SK-N-SH (cell line): Measurements from ENCODE around the gene IQSEC2. TPM values are rescaled to one million over a fixed set of nuclear protein-coding genes. Genes with fewer than 3 reads are reported as not detected.
A peak's percentile ranks its signal among the peaks of the same experiment; 100 is the strongest.

Experiments
- CTCF ChIA-PET: fragments of 300-600, 350-600 bp; formaldehyde crosslinking; extraction: SDS; loops from one replicate; lab custom pipeline; 2021; lab: Yijun Ruan, JAX
- POLR2A ChIA-PET: fragments of 350-600 bp; sonication (Branson Sonifier 250); formaldehyde crosslinking; extraction: SDS; loops from one replicate; lab custom pipeline; 2020; ENCODE audit warnings: antibody characterized with exemption, inconsistent platforms; lab: Yijun Ruan, JAX
- DNase-seq: peaks from one replicate; pipeline ENCODE4 v3.0.0; 2012
- H2AFZ ChIP-seq: fragments of 200-600 bp; sonication (generic); 2 replicates; pipeline ENCODE4 v1.8.1; 2016; ENCODE audit warnings: antibody characterized with exemption, mild to moderate bottlenecking, low read depth
- H3F3A ChIP-seq: fragments of 200-600 bp; sonication (generic); replicated peaks from 2 replicates; pipeline ENCODE3; 2016; ENCODE audit warnings: antibody characterized with exemption, mild to moderate bottlenecking; ENCODE audit not compliant: insufficient read depth
- H3K27ac ChIP-seq, 2 experiments: fragments of 200-500 bp in 1 of 2; fragments of 200-600 bp in 1 of 2; sonication (Bioruptor generic) in 1 of 2; sonication (generic), shearing (Covaris generic) in 1 of 2; 2 replicates each; pipeline versions ENCODE4 v1.5.1 to v1.6.1; 2014 to 2016; ENCODE audit warnings: low read depth in 2 of 2, inconsistent platforms in 1 of 2, low read length in 1 of 2, mild to moderate bottlenecking in 1 of 2, mixed read lengths in 1 of 2
- H3K27me3 ChIP-seq: fragments of 200-600 bp; sonication (generic), shearing (Covaris generic); 2 replicates; pipeline ENCODE4 v1.6.1; 2016; ENCODE audit warnings: mixed run types; ENCODE audit not compliant: insufficient read depth
- H3K36me3 ChIP-seq, 2 experiments: fragments of 200-500 bp in 1 of 2; fragments of 200-600 bp in 1 of 2; sonication (Bioruptor generic) in 1 of 2; sonication (generic) in 1 of 2; replicated peaks in 1 of 2; 2 replicates each; pipeline versions ENCODE3 to v1.5.1; 2014 to 2016; ENCODE audit warnings: low read length in 1 of 2, mild to moderate bottlenecking in 1 of 2; ENCODE audit not compliant: insufficient read depth in 2 of 2, control insufficient read depth in 1 of 2
- H3K4me1 ChIP-seq, 2 experiments: fragments of 200-500 bp in 1 of 2; fragments of 200-600 bp in 1 of 2; sonication (Bioruptor generic) in 1 of 2; sonication (generic), shearing (Covaris generic) in 1 of 2; 2 replicates each; pipeline versions ENCODE4 v1.5.1 to v1.6.1; 2014 to 2016; ENCODE audit warnings: low read depth in 1 of 2, low read length in 1 of 2, mixed run types in 1 of 2; ENCODE audit not compliant: insufficient read depth in 2 of 2, control insufficient read depth in 1 of 2
- H3K4me2 ChIP-seq: fragments of 200-600 bp; sonication (generic), shearing (Covaris generic); 2 replicates; pipeline ENCODE4 v1.6.1; 2017; ENCODE audit warnings: mixed run types
- H3K4me3 ChIP-seq, 2 experiments: fragments of 200-500 bp in 1 of 2; fragments of 200-600 bp in 1 of 2; sonication (Bioruptor generic) in 1 of 2; sonication (generic), shearing (Covaris generic) in 1 of 2; 2 replicates each; pipeline versions ENCODE4 v1.5.1 to v1.8.1; 2014 to 2016; ENCODE audit warnings: low read depth in 2 of 2, inconsistent platforms in 1 of 2, low read length in 1 of 2, mild to moderate bottlenecking in 1 of 2, mixed read lengths in 1 of 2, moderate library complexity in 1 of 2
- H3K79me2 ChIP-seq: fragments of 200-600 bp; sonication (generic); 2 replicates; pipeline ENCODE4 v1.8.1; 2017; ENCODE audit warnings: mild to moderate bottlenecking; ENCODE audit not compliant: insufficient read depth
- H3K9ac ChIP-seq: fragments of 200-600 bp; sonication (generic); 2 replicates; pipeline ENCODE4 v1.6.1; 2017; ENCODE audit warnings: mixed run types
- H3K9me2 ChIP-seq: fragments of 200-600 bp; sonication (generic); 2 replicates; pipeline ENCODE4 v1.6.1; 2017; ENCODE audit warnings: mixed run types
- H3K9me3 ChIP-seq: fragments of 200-600 bp; sonication (generic); 2 replicates; pipeline ENCODE4 v1.6.1; 2017; ENCODE audit warnings: mixed run types, mild to moderate bottlenecking, moderate library complexity
- H4K20me1 ChIP-seq: fragments of 200-600 bp; sonication (generic); 2 replicates; pipeline ENCODE4 v1.6.1; 2017; ENCODE audit warnings: mild to moderate bottlenecking, mixed run types; ENCODE audit not compliant: insufficient read depth
- FOSL2 ChIP-seq: IDR thresholded peaks from 2 replicates; pipeline ENCODE4 v1.4.0; 2012; ENCODE audit warnings: low read depth, mild to moderate bottlenecking, moderate library complexity, borderline replicate concordance
- FOXM1 ChIP-seq: IDR thresholded peaks from 2 replicates; pipeline ENCODE4 v1.4.0; 2012; ENCODE audit warnings: low read depth, mild to moderate bottlenecking
- GATA2 ChIP-seq: sonication (generic); formaldehyde crosslinking; IDR thresholded peaks from 2 replicates; pipeline ENCODE4 v1.5.0; 2020; ENCODE audit warnings: mild to moderate bottlenecking, missing genetic modification reagents
- POLR2AphosphoS5 ChIP-seq: IDR thresholded peaks from 2 replicates; pipeline ENCODE4 v1.6.1; 2012; ENCODE audit warnings: low read depth, low read length
- RAD21 ChIP-seq: IDR thresholded peaks from 2 replicates; pipeline ENCODE4 v1.6.1; 2012; ENCODE audit warnings: mild to moderate bottlenecking, low read length
- SIN3A ChIP-seq: IDR thresholded peaks from 2 replicates; pipeline ENCODE4 v1.6.1; 2012; ENCODE audit warnings: low read depth, mild to moderate bottlenecking, low read length, moderate library complexity, borderline replicate concordance
- USF2 ChIP-seq: fragments of 150-350 bp; IDR thresholded peaks from 2 replicates; pipeline ENCODE4 v1.6.1; 2017; ENCODE audit warnings: antibody characterized with exemption, low read length, low read depth, borderline replicate concordance
- ZBTB33 ChIP-seq: IDR thresholded peaks from 2 replicates; pipeline ENCODE4 v1.4.0; 2012; ENCODE audit warnings: low read depth, borderline replicate concordance
- WGBS: methylation state at CpG from one replicate; pipeline ENCODE4 v1.1.6; 2017; ENCODE audit warnings: low lambda C conversion rate; 5-methylcytosine and 5-hydroxymethylcytosine counted together
- polyA plus RNA-seq, 3 experiments: library from polyadenylated mRNA; depleted of rRNA; stranded (reverse); fragments of >200 nt; gene quantifications; 2 replicates each; pipeline ENCODE4 v1.2.3, GENCODE V29; 2012
- TF ChIP-seq, protein P1 (sequence below): fragments of 150-350 bp; IDR thresholded peaks from 2 replicates; pipeline ENCODE4 v1.6.1; 2016; ENCODE audit warnings: mild to moderate bottlenecking, low read depth, low read length
- TF ChIP-seq, protein P2 (sequence below): IDR thresholded peaks from 2 replicates; pipeline ENCODE4 v1.6.1; 2012; ENCODE audit warnings: mild to moderate bottlenecking, low read depth, low read length, moderate library complexity
- TF ChIP-seq, protein P3 (sequence below): IDR thresholded peaks from 2 replicates; pipeline ENCODE4 v1.4.0; 2012; ENCODE audit warnings: low read depth

IQSEC2 gene
- polyA plus RNA-seq, 1 of the 3 experiments (the other 2 are of a cell fraction): 24.7 TPM

- no peak for DNase-seq
- 0 out of 2 replicates have a peak, but pooled peaks cover 3% of the 10 kb centered on the region for H3K79me2 ChIP-seq
- ChIA-PET POLR2A (no interaction called here), CTCF (interaction anchor here (0.7 to 6.6 kb wide), 16 partner anchors 10 to 1877 kb away, joined by 3 to 60 read pairs (median 10); partner anchors contain the start of genes RIBC1 and SMC1A)
- H3K9ac ChIP-seq: no peak overlapping the region
- H3K4me1 ChIP-seq: peaks cover 34 to 56% of the 10 kb centered on the region in 2 experiments
- no peak overlapping the region for H3K4me3 ChIP-seq
- no peak overlapping the region for H3K4me2 ChIP-seq
- 61% methylated on average over 3 of the region's 3 CpGs for WGBS
- H2AFZ ChIP-seq: no peak overlapping the region
- H3K36me3 ChIP-seq: peaks cover 0 to under 1% of the 10 kb centered on the region in 2 experiments
- H3K9me2 ChIP-seq: no peaks in the 10 kb centered on the region
- no peaks in the 10 kb centered on the region for H3K9me3 ChIP-seq
- no peak for TF ChIP-seq SIN3A
- TF ChIP-seq, protein P1, sequence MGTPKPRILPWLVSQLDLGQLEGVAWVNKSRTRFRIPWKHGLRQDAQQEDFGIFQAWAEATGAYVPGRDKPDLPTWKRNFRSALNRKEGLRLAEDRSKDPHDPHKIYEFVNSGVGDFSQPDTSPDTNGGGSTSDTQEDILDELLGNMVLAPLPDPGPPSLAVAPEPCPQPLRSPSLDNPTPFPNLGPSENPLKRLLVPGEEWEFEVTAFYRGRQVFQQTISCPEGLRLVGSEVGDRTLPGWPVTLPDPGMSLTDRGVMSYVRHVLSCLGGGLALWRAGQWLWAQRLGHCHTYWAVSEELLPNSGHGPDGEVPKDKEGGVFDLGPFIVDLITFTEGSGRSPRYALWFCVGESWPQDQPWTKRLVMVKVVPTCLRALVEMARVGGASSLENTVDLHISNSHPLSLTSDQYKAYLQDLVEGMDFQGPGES: no peak
- TF ChIP-seq GATA2 (CRISPR knock-in tag): no peak
- TF ChIP-seq, protein P2, sequence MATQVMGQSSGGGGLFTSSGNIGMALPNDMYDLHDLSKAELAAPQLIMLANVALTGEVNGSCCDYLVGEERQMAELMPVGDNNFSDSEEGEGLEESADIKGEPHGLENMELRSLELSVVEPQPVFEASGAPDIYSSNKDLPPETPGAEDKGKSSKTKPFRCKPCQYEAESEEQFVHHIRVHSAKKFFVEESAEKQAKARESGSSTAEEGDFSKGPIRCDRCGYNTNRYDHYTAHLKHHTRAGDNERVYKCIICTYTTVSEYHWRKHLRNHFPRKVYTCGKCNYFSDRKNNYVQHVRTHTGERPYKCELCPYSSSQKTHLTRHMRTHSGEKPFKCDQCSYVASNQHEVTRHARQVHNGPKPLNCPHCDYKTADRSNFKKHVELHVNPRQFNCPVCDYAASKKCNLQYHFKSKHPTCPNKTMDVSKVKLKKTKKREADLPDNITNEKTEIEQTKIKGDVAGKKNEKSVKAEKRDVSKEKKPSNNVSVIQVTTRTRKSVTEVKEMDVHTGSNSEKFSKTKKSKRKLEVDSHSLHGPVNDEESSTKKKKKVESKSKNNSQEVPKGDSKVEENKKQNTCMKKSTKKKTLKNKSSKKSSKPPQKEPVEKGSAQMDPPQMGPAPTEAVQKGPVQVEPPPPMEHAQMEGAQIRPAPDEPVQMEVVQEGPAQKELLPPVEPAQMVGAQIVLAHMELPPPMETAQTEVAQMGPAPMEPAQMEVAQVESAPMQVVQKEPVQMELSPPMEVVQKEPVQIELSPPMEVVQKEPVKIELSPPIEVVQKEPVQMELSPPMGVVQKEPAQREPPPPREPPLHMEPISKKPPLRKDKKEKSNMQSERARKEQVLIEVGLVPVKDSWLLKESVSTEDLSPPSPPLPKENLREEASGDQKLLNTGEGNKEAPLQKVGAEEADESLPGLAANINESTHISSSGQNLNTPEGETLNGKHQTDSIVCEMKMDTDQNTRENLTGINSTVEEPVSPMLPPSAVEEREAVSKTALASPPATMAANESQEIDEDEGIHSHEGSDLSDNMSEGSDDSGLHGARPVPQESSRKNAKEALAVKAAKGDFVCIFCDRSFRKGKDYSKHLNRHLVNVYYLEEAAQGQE: peak; percentile 68
- TF ChIP-seq FOXM1: no peak
- no peak for TF ChIP-seq ZBTB33
- H4K20me1 ChIP-seq: no peaks in the 10 kb centered on the region
- H3F3A ChIP-seq: peaks cover 27% of the 10 kb centered on the region
- no peaks in the 10 kb centered on the region for H3K27me3 ChIP-seq
- no peak overlapping the region for H3K27ac ChIP-seq
These were observed 2.2 kb upstream of the IQSEC2 start for GRCh38 chrX:53283567-53283966.

- Histone ChIP-seq H3K36me3 (peaks cover 0 to 3% of the 10 kb centered on the region in 2 experiments), H3K79me2 (peaks cover 8% of the 10 kb centered on the region; the same call in 1 of the 2 replicates), H2AFZ (no peak overlapping the region), H3K27me3 (no peaks in the 10 kb centered on the region), H3K9me3 (no peaks in the 10 kb centered on the region), H3K9me2 (no peaks in the 10 kb centered on the region), H4K20me1 (no peaks in the 10 kb centered on the region), H3K4me2 (no peak overlapping the region), H3K4me1 (peaks cover 30 to 51% of the 10 kb centered on the region in 2 experiments), H3K27ac (no peak overlapping the region), H3F3A (peaks cover 23% of the 10 kb centered on the region), H3K4me3 (no peak overlapping the region), H3K9ac (no peak overlapping the region)
- ChIA-PET CTCF (interaction anchor here (0.7 to 6.6 kb wide), 7 partner anchors 8 to 1877 kb away, joined by 3 to 60 read pairs (median 19); no protein-coding TSS in a partner anchor), POLR2A (no interaction called here)
- TF ChIP-seq FOSL2: no peak
- TF ChIP-seq RAD21: no peak
- TF ChIP-seq USF2: no peak
- TF ChIP-seq, protein P3, sequence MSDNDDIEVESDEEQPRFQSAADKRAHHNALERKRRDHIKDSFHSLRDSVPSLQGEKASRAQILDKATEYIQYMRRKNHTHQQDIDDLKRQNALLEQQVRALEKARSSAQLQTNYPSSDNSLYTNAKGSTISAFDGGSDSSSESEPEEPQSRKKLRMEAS: no peak
- no peak for TF ChIP-seq POLR2AphosphoS5
- TF ChIP-seq SIN3A: no peak
- DNase-seq: no peak
- 77% methylated on average over 3 of the region's 3 CpGs for WGBS
These were observed 1.7 kb upstream of the IQSEC2 start for GRCh38 chrX:53283099-53283498.
